ENCODE results near the gene LAMA5.

GRCh38 chr20:62408640-62409039 lies 41.5 kb upstream of the LAMA5 start:
- TF ChIP-seq CTCF (IDR thresholded peaks at IDR 0.05; ENCODE audit: borderline replicate concordance, extremely low read depth, low read length, poor library complexity, severe bottlenecking), result no peak
- no peak for TF ChIP-seq EZH2 (IDR thresholded peaks at IDR 0.05; ENCODE audit: borderline replicate concordance, low read depth, low read length, severe bottlenecking)
